Measurements from ENCODE around the gene BORCS5.
"Not testable (repeated sequence)": the region's sequence is repeated elsewhere in the genome, so short reads cannot be mapped to it uniquely, and the experiment has no call there.

Gene BORCS5

GRCh38 chr12:12356896-12357718 is at the start of gene BORCS5:
Gene BORCS5 (plus strand): TSS chr12:12357078. CDS start chr12:12357452, 374 bp downstream.
- DNase-seq = peak; percentile 98

- DNase-seq = not testable (repeated sequence)
Observed at GRCh38 chr12:12310695-12311094, 46.2 kb upstream of the BORCS5 start.

- DNase-seq = no peak
Observed at GRCh38 chr12:12315838-12316237, 41.0 kb upstream of the BORCS5 start.

GRCh38 chr12:12319451-12320183 is 37.3 kb upstream of the BORCS5 start:
- DNase-seq = no peak

GRCh38 chr12:12323118-12323517 is 33.8 kb upstream of the BORCS5 start:
- DNase-seq = no peak

GRCh38 chr12:12323591-12323990 is 33.3 kb upstream of the BORCS5 start:
- DNase-seq = no peak

GRCh38 chr12:12326262-12326661 is 30.6 kb upstream of the BORCS5 start:
- no peak for DNase-seq

GRCh38 chr12:12327802-12328201 is 29.1 kb upstream of the BORCS5 start:
- DNase-seq = no peak

- no peak for DNase-seq
Observed at GRCh38 chr12:12331244-12331771, 25.6 kb upstream of the BORCS5 start.

GRCh38 chr12:12331896-12332295 is 25.0 kb upstream of the BORCS5 start:
- no peak for DNase-seq

GRCh38 chr12:12333407-12334366 is 23.2 kb upstream of the BORCS5 start:
- DNase-seq = no peak

GRCh38 chr12:12334367-12335040 is 22.4 kb upstream of the BORCS5 start:
- peak; percentile 79 for DNase-seq

GRCh38 chr12:12336049-12336411 is 20.8 kb upstream of the BORCS5 start:
- DNase-seq = no peak

GRCh38 chr12:12336511-12336910 is 20.4 kb upstream of the BORCS5 start:
- no peak for DNase-seq

- peak; percentile 49 for DNase-seq
Observed at GRCh38 chr12:12338527-12339168, 18.2 kb upstream of the BORCS5 start.

- DNase-seq = peak; percentile 78
Observed at GRCh38 chr12:12349711-12350665, 6.9 kb upstream of the BORCS5 start, which contains the start of gene MANSC1. Gene MANSC1 (minus strand): TSS chr12:12350242. CDS start chr12:12343314, 6,928 bp downstream.

- no peak for DNase-seq
Observed at GRCh38 chr12:12350868-12351463, 5.9 kb upstream of the BORCS5 start.

GRCh38 chr12:12351468-12352185 is 5.3 kb upstream of the BORCS5 start:
- not testable (repeated sequence) for DNase-seq

- no peak for DNase-seq
Observed at GRCh38 chr12:12353276-12353675, 3.6 kb upstream of the BORCS5 start.
